ENCODE data around the gene MLLT3.

GRCh38 chr9:20300430-20301115 lies 321.7 kb downstream of the MLLT3 start:
- TF ChIP-seq, protein P1, sequence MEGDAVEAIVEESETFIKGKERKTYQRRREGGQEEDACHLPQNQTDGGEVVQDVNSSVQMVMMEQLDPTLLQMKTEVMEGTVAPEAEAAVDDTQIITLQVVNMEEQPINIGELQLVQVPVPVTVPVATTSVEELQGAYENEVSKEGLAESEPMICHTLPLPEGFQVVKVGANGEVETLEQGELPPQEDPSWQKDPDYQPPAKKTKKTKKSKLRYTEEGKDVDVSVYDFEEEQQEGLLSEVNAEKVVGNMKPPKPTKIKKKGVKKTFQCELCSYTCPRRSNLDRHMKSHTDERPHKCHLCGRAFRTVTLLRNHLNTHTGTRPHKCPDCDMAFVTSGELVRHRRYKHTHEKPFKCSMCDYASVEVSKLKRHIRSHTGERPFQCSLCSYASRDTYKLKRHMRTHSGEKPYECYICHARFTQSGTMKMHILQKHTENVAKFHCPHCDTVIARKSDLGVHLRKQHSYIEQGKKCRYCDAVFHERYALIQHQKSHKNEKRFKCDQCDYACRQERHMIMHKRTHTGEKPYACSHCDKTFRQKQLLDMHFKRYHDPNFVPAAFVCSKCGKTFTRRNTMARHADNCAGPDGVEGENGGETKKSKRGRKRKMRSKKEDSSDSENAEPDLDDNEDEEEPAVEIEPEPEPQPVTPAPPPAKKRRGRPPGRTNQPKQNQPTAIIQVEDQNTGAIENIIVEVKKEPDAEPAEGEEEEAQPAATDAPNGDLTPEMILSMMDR (IDR thresholded peaks at IDR 0.05): no peak
- TF ChIP-seq, protein P2, sequence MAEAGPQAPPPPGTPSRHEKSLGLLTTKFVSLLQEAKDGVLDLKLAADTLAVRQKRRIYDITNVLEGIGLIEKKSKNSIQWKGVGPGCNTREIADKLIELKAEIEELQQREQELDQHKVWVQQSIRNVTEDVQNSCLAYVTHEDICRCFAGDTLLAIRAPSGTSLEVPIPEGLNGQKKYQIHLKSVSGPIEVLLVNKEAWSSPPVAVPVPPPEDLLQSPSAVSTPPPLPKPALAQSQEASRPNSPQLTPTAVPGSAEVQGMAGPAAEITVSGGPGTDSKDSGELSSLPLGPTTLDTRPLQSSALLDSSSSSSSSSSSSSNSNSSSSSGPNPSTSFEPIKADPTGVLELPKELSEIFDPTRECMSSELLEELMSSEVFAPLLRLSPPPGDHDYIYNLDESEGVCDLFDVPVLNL (CRISPR knock-in tag; IDR thresholded peaks at IDR 0.05; ENCODE audit: borderline replicate concordance, low read depth): no peak
- no peak for TF ChIP-seq NR3C1 (CRISPR knock-in tag; conservative IDR thresholded peaks at IDR 0.05; ENCODE audit: low read depth)
- no peak for TF ChIP-seq NFE2L1 (CRISPR knock-in tag; IDR thresholded peaks at IDR 0.05)
- TF ChIP-seq, protein P3, sequence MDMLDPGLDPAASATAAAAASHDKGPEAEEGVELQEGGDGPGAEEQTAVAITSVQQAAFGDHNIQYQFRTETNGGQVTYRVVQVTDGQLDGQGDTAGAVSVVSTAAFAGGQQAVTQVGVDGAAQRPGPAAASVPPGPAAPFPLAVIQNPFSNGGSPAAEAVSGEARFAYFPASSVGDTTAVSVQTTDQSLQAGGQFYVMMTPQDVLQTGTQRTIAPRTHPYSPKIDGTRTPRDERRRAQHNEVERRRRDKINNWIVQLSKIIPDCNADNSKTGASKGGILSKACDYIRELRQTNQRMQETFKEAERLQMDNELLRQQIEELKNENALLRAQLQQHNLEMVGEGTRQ (CRISPR knock-in tag; IDR thresholded peaks at IDR 0.05): no peak
- TF ChIP-seq, protein P4, sequence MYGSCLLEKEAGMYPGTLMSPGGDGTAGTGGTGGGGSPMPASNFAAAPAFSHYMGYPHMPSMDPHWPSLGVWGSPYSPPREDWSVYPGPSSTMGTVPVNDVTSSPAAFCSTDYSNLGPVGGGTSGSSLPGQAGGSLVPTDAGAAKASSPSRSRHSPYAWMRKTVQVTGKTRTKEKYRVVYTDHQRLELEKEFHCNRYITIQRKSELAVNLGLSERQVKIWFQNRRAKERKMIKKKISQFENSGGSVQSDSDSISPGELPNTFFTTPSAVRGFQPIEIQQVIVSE (CRISPR knock-in tag; IDR thresholded peaks at IDR 0.05; ENCODE audit: borderline replicate concordance): no peak
- no peak for TF ChIP-seq MAX (CRISPR knock-in tag; IDR thresholded peaks at IDR 0.05)
- no peak for TF ChIP-seq ELF4 (CRISPR knock-in tag; IDR thresholded peaks at IDR 0.05; ENCODE audit: low read depth)
- TF ChIP-seq ZNF121 (CRISPR knock-in tag; IDR thresholded peaks at IDR 0.05): no peak
- TF ChIP-seq, protein P5, sequence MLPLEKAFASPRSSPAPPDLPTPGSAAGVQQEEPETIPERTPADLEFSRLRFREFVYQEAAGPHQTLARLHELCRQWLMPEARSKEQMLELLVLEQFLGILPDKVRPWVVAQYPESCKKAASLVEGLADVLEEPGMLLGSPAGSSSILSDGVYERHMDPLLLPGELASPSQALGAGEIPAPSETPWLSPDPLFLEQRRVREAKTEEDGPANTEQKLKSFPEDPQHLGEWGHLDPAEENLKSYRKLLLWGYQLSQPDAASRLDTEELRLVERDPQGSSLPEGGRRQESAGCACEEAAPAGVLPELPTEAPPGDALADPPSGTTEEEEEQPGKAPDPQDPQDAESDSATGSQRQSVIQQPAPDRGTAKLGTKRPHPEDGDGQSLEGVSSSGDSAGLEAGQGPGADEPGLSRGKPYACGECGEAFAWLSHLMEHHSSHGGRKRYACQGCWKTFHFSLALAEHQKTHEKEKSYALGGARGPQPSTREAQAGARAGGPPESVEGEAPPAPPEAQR (CRISPR knock-in tag; IDR thresholded peaks at IDR 0.05): no peak
- TF ChIP-seq ZNF263 (CRISPR knock-in tag; IDR thresholded peaks at IDR 0.05; ENCODE audit: low read depth): no peak
- no peak for TF ChIP-seq ATF1 (CRISPR knock-in tag; IDR thresholded peaks at IDR 0.05)
- no peak for TF ChIP-seq JUN (CRISPR knock-in tag; IDR thresholded peaks at IDR 0.05)
- TF ChIP-seq, protein P6, sequence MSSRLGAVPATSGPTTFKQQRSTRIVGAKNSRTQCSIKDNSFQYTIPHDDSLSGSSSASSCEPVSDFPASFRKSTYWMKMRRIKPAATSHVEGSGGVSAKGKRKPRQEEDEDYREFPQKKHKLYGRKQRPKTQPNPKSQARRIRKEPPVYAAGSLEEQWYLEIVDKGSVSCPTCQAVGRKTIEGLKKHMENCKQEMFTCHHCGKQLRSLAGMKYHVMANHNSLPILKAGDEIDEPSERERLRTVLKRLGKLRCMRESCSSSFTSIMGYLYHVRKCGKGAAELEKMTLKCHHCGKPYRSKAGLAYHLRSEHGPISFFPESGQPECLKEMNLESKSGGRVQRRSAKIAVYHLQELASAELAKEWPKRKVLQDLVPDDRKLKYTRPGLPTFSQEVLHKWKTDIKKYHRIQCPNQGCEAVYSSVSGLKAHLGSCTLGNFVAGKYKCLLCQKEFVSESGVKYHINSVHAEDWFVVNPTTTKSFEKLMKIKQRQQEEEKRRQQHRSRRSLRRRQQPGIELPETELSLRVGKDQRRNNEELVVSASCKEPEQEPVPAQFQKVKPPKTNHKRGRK (CRISPR knock-in tag; IDR thresholded peaks at IDR 0.05; ENCODE audit: borderline replicate concordance): no peak
